ENCODE data around the gene ALDH2.
"Not testable (repeated sequence)": the region's sequence is repeated elsewhere in the genome, so short reads cannot be mapped to it uniquely, and the experiment has no call there.

The ALDH2 gene

GRCh38 chr12:111733340-111733915, 33.3 kb upstream of the ALDH2 start:
- in situ Hi-C loops (cut with MboI; ENCODE audit: low sequenced_read_pairs, unreplicated experiment) = no loop called here
- TF ChIP-seq CTCF (IDR thresholded peaks at IDR 0.05; ENCODE audit: borderline replicate concordance, control extremely low read depth, extremely low read depth, insufficient read depth, missing control alignments) = no peak

GRCh38 chr12:111739524-111739923, 27.2 kb upstream of the ALDH2 start:
- DNase-seq (ENCODE audit: low spot score); in situ Hi-C loops (cut with MboI; ENCODE audit: low sequenced_read_pairs, unreplicated experiment): not testable (repeated sequence)

More at GRCh38 chr12:111733340-111733915, 33.3 kb upstream of the ALDH2 start:
- DNase-seq (ENCODE audit: low spot score) = no peak

GRCh38 chr12:111741235-111741812, 25.4 kb upstream of the ALDH2 start:
- TF ChIP-seq CTCF (IDR thresholded peaks at IDR 0.05; ENCODE audit: borderline replicate concordance, control extremely low read depth, extremely low read depth, insufficient read depth, missing control alignments) = no peak
- in situ Hi-C loops (cut with MboI; ENCODE audit: low sequenced_read_pairs, unreplicated experiment) = no loop called here
- DNase-seq (ENCODE audit: low spot score) = no peak

- DNase-seq (ENCODE audit: low spot score) = no peak
- in situ Hi-C loops (cut with MboI; ENCODE audit: low sequenced_read_pairs, unreplicated experiment) = no loop called here
- TF ChIP-seq CTCF (IDR thresholded peaks at IDR 0.05; ENCODE audit: borderline replicate concordance, control extremely low read depth, extremely low read depth, insufficient read depth, missing control alignments) = no peak
Measured at GRCh38 chr12:111745211-111745610, 21.5 kb upstream of the ALDH2 start.

DNA sequence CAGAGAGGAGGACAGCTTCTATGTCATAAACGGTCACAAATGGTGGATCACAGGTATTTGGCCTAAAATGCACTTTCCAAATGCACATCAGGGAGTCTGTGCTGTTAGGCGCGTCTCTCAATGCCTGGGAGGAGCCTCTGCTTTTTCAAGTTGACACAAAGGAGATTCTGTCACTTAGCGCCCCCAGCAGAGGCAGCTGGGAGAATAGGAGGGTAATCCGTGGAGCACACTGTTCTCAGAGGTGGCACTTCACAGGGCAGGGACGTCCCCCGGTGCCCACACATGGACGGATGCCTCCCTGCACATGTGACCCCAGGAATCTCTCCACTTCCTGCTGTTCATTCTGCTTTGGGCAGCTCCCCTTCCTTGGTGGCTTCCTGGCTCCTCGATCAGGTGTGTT, 19.4 kb upstream of the ALDH2 start:
- no peak for TF ChIP-seq CTCF (IDR thresholded peaks at IDR 0.05; ENCODE audit: borderline replicate concordance, control extremely low read depth, extremely low read depth, insufficient read depth, missing control alignments)
- in situ Hi-C loops (cut with MboI; ENCODE audit: low sequenced_read_pairs, unreplicated experiment) = no loop called here
- DNase-seq (ENCODE audit: low spot score) = no peak

DNA sequence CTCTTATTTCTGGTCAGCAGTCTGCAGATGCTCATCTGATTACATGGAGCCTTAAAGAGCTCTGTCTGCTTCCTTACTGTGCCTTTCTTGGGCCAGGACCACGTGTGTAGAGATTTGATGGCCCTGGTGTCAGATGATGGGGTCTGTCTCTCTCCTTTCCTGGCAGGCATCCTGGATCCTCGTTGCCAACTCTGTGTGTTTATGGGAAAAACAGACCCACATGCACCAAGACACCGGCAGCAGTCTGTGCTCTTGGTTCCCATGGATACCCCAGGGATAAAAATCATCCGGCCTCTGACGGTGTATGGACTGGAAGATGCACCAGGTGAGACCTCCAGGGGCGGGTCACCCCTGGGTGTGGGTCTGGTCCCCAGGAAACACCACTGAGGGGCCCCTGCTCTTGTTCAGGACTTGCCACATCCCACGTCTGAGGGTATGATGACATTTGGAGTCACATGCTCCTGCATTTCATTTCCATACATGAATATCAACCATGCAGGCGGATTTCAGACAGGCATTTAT, 18.5 kb upstream of the ALDH2 start:
- DNase-seq (ENCODE audit: low spot score) = no peak
- in situ Hi-C loops (cut with MboI; ENCODE audit: low sequenced_read_pairs, unreplicated experiment) = no loop called here
- TF ChIP-seq CTCF (IDR thresholded peaks at IDR 0.05; ENCODE audit: borderline replicate concordance, control extremely low read depth, extremely low read depth, insufficient read depth, missing control alignments) = no peak

DNA sequence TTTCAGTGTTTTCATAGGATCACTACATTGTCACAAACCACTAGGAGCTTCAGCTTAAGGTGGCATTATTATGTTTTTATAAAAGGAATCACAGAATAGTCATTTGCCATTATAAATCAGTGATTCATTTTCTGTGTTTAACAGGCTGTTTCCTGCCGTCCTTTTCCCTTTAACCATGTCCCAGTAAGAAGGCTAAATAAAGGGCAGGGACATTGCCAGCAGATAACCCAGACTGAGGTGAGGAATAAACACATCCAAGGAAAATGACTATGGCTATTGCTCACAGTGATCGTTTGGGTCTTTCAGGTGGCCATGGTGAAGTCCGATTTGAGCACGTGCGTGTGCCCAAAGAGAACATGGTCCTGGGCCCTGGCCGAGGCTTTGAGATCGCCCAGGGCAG, 17.9 kb upstream of the ALDH2 start:
- DNase-seq (ENCODE audit: low spot score) = no peak
- in situ Hi-C loops (cut with MboI; ENCODE audit: low sequenced_read_pairs, unreplicated experiment) = no loop called here
- TF ChIP-seq CTCF (IDR thresholded peaks at IDR 0.05; ENCODE audit: borderline replicate concordance, control extremely low read depth, extremely low read depth, insufficient read depth, missing control alignments) = no peak

All from GM13976 (cell line).